ENCODE results near the gene EIF3F.

The EIF3F gene, protein sequence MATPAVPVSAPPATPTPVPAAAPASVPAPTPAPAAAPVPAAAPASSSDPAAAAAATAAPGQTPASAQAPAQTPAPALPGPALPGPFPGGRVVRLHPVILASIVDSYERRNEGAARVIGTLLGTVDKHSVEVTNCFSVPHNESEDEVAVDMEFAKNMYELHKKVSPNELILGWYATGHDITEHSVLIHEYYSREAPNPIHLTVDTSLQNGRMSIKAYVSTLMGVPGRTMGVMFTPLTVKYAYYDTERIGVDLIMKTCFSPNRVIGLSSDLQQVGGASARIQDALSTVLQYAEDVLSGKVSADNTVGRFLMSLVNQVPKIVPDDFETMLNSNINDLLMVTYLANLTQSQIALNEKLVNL

GRCh38 chr11:7986768-7987559, at the start of gene EIF3F:
Gene EIF3F, plus strand, starts transcription at chr11:7987337. Its CDS starts 16 bp downstream, at chr11:7987353.
- DNase-seq (ENCODE audit: low spot score) = peak; percentile 79

- no peak for DNase-seq (ENCODE audit: low spot score)
Observed at GRCh38 chr11:7941146-7941545, 46.0 kb upstream of the EIF3F start.

- no peak for DNase-seq (ENCODE audit: low spot score)
Observed at GRCh38 chr11:7941608-7942007, 45.5 kb upstream of the EIF3F start, which contains the start of gene OR10A3. Gene OR10A3, minus strand, starts transcription at chr11:7941708. Its CDS starts 2,188 bp downstream, at chr11:7939520.

DNA sequence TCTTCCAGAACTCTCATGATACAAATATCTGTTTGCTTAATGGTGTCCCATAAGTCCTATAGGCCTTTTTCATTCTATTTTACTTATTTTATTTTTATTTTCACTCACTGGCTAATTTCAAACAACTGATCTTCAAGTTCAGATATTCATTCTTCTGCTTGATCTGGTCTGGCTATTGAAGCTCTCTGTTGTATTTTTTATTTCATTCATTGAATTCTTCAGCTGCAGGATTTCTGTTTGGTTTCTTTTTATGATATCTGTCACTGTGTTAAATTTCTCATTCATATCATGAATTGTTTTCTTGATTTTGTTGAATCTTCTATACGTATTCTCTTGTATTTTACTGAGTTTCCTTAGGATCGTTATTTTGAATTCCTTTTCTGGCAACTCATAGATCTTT, 43.0 kb upstream of the EIF3F start:
- no peak for DNase-seq (ENCODE audit: low spot score)

GRCh38 chr11:7949934-7950333, 37.2 kb upstream of the EIF3F start:
- no peak for DNase-seq (ENCODE audit: low spot score)

DNA sequence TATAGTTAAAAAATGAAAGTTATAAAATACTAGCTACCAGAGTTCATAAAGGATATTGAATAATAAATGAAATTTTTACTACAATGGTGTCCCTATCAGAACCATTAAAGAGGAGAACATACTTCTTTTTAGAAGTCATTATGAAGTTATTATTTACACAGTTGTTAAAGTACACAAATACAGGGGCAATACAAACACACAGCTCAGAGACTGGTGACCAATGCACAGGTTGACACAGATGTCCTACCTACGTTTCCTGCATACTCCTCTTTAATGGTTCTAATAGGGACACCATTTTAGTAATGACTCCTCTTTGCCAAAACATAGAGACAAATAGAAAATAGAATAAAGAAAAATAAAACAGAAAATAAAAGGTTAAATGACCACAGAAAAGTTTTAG, 31.9 kb upstream of the EIF3F start:
- DNase-seq (ENCODE audit: low spot score) = no peak

DNA sequence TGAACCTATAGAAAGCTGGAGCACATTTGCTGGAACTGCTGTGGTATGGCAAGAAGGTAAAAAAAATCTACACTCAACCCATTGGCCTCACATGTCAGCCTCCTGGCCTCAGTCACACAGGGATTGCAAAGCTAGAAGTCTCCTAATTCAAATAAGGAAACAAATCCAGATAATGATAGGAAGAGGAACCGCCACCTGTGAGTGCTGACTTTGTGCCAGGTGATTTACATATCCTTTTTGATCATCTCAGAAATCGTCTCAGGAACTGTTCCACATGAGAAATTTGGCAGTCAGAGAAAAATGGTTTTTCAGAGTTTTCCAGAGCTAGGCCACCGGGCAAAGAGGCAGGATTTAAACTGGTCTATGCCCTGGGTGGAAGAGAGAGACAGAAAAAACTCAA, 22.9 kb upstream of the EIF3F start:
- DNase-seq (ENCODE audit: low spot score) = no peak

DNA sequence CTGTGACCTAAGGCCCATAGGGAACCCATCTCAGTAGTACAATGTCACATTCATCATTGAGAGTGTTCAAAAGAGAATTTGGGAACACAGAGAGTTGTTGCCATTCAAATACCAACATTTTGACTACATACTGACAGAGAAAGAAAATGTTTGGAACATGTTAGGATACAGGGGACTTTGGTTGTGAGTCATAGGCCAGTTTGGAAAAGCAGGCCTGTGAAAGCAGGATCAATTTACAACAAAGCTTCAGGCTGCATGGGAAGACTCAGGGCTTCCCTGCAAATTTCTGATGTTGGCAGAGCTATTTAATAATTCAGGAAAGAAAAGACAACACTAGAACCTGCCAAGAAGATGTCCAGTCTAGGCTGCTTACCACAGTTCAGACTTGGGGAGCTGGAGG, 22.3 kb upstream of the EIF3F start:
- DNase-seq (ENCODE audit: low spot score) = no peak

GRCh38 chr11:7965386-7965785, 21.8 kb upstream of the EIF3F start, which contains the start of gene NLRP10:
Gene NLRP10, minus strand, starts transcription at chr11:7965447. Its CDS starts 1,952 bp downstream, at chr11:7963495.
- DNase-seq (ENCODE audit: low spot score) = no peak

GRCh38 chr11:7967097-7967496, 20.0 kb upstream of the EIF3F start:
- no peak for DNase-seq (ENCODE audit: low spot score)

DNA sequence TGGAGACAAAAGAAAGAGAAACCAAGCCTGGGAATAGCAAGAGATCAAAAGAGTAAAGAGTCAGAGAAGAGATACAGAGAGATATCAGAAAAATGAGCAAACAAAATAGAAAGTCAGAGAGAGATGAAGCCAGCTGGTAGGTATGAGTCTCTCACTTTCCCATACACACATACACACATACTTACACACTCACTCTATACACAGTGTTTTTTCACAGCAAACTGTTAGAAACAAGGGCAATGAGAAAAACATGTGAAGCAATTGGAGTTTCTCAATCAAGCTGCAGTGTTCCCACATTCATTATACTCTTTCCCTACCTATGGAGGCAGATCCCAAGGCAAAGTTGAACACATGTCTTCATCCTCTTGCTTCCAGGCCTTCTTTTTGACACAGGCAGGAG, 19.3 kb upstream of the EIF3F start:
- no peak for DNase-seq (ENCODE audit: low spot score)

GRCh38 chr11:7968686-7969085, 18.5 kb upstream of the EIF3F start:
- no peak for DNase-seq (ENCODE audit: low spot score)

GRCh38 chr11:7969756-7970646, 17.1 kb upstream of the EIF3F start:
- no peak for DNase-seq (ENCODE audit: low spot score)

DNA sequence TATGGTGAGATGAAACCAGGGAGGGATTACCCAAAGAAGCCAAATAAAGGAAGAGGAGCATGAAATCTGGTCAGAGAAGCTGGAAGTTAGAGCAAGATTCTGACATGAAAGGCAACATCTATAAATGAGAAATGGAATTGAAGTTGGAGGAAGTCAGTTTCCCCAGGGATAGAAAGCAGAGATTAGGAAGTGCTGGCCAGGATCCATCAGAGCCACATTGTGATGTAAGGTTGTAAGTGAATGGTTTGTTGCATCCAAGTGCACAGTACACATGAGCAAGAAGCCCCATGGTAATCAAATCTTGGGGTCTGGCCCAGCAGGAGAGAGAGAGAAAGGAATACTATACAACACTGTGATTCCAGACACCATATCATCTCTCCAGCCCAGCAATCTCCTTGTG, 15.3 kb upstream of the EIF3F start:
- no peak for DNase-seq (ENCODE audit: low spot score)

DNA sequence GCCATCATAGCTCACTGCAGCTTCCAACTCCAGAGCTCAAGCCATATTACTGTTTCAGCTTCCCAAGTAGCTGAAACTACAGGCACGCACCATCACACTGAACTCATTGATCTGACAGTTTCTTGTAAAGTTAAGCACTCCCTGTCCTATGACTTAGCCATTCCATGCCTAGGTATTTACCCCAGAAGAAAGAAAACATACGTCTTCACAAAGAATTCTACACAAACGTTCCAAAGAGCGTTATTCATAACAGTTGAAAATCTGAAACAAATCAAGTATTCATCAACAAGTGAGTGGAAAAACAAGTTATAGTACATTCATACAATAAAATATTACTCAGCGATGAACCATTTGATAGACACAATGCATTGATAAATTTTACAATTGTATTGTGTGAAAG, 14.1 kb upstream of the EIF3F start:
- DNase-seq (ENCODE audit: low spot score) = no peak

GRCh38 chr11:7974668-7975067, 12.5 kb upstream of the EIF3F start:
- DNase-seq (ENCODE audit: low spot score) = no peak

GRCh38 chr11:7977232-7977917, 9.8 kb upstream of the EIF3F start:
- no peak for DNase-seq (ENCODE audit: low spot score)

- no peak for DNase-seq (ENCODE audit: low spot score)
Observed at GRCh38 chr11:7981619-7982157, 5.4 kb upstream of the EIF3F start.

- DNase-seq (ENCODE audit: low spot score) = no peak
Observed at GRCh38 chr11:7982582-7983119, 4.5 kb upstream of the EIF3F start.

DNA sequence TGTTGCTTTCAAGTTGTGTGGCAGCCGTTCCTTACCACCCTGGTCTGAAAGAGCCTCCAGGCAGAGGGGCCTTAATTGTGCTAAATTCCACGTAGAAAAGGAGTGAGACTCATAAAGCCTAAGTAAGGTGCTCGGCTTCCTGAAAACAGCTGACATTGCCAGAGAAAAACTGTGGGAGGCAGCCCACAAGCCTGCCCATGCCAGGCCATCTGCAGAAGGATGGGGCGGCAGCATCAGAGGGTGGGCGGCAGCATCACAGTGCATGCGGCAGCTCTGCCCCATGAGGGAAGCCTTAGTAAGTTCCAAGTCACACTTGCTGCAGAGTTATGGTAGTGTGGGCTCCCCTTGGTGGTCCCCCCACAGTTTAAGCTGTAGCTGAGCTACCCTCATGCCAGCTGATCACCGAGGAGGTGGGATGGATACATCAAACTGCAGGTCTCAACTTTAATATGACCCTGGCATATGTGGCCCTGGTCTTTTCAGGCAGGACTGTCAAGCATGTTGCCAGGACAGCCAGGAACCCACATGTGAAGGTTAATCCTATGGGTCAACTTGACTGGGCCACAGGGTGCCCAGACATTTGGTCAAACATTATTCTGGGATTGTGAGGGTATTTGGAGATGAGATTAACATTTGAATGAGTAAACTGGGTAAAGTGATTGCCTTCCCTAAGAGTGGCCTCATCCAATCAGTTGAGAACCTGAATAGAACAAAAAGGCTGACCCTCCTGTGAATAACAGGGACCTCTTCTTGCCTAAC, 3.1 kb upstream of the EIF3F start:
- DNase-seq (ENCODE audit: low spot score) = no peak
